SKM-1 treated with dmso at 0.1 percent for 144 hours (cell line): Measurements from ENCODE around the gene MUC4.
A peak's percentile ranks its signal among the peaks of the same experiment; 100 is the strongest.

Experiments used
- DNase-seq: peaks from one replicate; lab custom pipeline; 2025; ENCODE audit not compliant: unreplicated experiment; lab: John Stamatoyannopoulos, UW

Gene MUC4

GRCh38 chr3:195811756-195812155 is at the start of gene MUC4:
Gene MUC4 (minus strand): TSS chr3:195811929. CDS start chr3:195811817, 112 bp downstream.
- DNase-seq = no peak

- DNase-seq = no peak
Observed at GRCh38 chr3:195860456-195860855, 48.7 kb upstream of the MUC4 start.

GRCh38 chr3:195859846-195860411 is 48.2 kb upstream of the MUC4 start:
- no peak for DNase-seq

GRCh38 chr3:195859061-195859845 is 47.5 kb upstream of the MUC4 start:
- DNase-seq = peak; percentile 44

- DNase-seq = no peak
Observed at GRCh38 chr3:195856410-195857084, 44.8 kb upstream of the MUC4 start.

GRCh38 chr3:195855471-195856409 is 44.0 kb upstream of the MUC4 start:
- no peak for DNase-seq

- DNase-seq = no peak
Observed at GRCh38 chr3:195854628-195855294, 43.0 kb upstream of the MUC4 start.

GRCh38 chr3:195853996-195854395 is 42.3 kb upstream of the MUC4 start:
- DNase-seq = no peak

- no peak for DNase-seq
Observed at GRCh38 chr3:195853036-195853435, 41.3 kb upstream of the MUC4 start.

- peak; percentile 88 for DNase-seq
Observed at GRCh38 chr3:195850857-195851543, 39.3 kb upstream of the MUC4 start.

GRCh38 chr3:195849322-195850074 is 37.8 kb upstream of the MUC4 start:
- DNase-seq = no peak

- DNase-seq = no peak
Observed at GRCh38 chr3:195847055-195847950, 35.6 kb upstream of the MUC4 start.

GRCh38 chr3:195845483-195845882 is 33.8 kb upstream of the MUC4 start:
- DNase-seq = no peak

- DNase-seq = no peak
Observed at GRCh38 chr3:195844671-195845218, 33.0 kb upstream of the MUC4 start.

GRCh38 chr3:195839260-195840010 is 27.7 kb upstream of the MUC4 start:
- no peak for DNase-seq

GRCh38 chr3:195838714-195839113 is 27.0 kb upstream of the MUC4 start:
- DNase-seq = no peak

- no peak for DNase-seq
Observed at GRCh38 chr3:195836476-195837135, 24.9 kb upstream of the MUC4 start.
